EL (cell line): ENCODE measurements around the gene IRF7.

Source experiments
- DNase-seq: peaks from one replicate; pipeline ENCODE4 v3.0.0-alpha.2; 2016

Gene IRF7

GRCh38 chr11:620201-620600 lies 4.5 kb upstream of the IRF7 start:
- no peak for DNase-seq

DNA sequence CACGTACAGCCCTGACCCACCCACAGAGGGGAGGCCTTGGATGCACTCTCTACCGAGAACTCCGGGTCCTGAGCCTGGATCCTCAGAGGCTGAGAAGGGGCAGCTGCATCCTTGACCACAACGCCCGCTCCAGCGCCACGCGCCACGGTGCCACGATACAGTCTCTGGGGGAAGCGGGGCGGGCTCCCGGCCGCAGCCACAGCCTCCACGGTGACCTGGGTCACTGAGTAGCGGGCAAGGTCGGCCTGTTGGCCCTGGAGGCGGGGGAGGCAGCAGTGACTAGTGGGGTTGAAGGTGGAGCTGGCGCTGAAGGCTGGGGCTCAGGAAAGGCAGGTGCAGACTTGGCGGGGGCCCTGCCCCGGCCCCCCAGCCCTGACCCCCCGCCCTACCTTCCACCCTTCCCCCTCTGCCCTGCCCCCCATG lies 3.9 kb upstream of the IRF7 start:
- no peak for DNase-seq

GRCh38 chr11:618856-619627 lies 3.3 kb upstream of the IRF7 start:
- DNase-seq = no peak

GRCh38 chr11:617912-618682 lies 2.3 kb upstream of the IRF7 start:
- DNase-seq = no peak

- DNase-seq = no peak
Observed at GRCh38 chr11:617199-617911, 1.6 kb upstream of the IRF7 start.

DNA sequence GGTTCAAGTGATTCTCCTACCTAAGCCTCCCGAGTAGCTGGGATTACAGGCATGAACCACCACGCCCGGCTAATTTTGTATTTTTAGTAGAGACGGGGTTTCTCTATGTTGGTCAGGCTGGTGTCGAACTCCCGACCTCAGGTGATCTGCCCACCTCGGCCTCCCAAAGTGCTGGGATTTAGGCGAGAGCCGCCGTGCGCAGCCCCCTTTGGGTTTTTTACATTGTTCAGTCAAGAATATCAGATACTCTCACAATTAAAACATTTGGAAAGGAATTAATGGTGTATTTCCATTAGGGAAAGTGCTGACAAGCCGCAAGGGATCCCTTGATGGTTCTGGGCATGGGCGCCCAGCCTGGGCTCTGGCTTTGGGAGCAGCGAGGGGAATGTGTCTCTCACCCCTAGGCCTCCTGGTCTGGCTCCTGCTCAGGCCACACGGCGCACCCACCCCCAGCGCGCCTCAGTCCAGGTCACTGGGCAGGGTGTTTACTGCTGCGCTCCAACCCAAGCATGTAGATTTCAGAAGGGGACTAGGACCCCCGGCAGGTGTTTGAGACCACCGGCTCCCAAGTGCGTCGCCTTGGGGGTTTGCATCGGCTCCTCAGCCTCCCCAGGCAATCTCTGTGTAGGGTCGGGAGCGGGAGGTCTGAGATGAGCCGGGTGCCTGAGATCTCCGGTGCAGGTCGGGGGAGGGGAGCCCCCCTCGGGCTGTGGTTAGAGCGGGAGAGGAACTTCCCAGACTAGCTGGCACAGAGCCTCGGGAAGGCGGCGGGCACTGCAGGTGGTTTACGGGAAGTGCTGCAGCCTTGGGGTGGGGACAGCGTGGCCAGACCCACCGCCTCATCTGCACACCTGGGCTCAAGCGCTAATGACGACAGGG lies 809 bp upstream of the IRF7 start:
- no peak for DNase-seq

- peak; percentile 28 for DNase-seq
Observed at GRCh38 chr11:614623-615503, 887 bp downstream of the IRF7 start.

- peak; percentile 36 for DNase-seq
Observed at GRCh38 chr11:614021-614622, 1.6 kb downstream of the IRF7 start.

DNA sequence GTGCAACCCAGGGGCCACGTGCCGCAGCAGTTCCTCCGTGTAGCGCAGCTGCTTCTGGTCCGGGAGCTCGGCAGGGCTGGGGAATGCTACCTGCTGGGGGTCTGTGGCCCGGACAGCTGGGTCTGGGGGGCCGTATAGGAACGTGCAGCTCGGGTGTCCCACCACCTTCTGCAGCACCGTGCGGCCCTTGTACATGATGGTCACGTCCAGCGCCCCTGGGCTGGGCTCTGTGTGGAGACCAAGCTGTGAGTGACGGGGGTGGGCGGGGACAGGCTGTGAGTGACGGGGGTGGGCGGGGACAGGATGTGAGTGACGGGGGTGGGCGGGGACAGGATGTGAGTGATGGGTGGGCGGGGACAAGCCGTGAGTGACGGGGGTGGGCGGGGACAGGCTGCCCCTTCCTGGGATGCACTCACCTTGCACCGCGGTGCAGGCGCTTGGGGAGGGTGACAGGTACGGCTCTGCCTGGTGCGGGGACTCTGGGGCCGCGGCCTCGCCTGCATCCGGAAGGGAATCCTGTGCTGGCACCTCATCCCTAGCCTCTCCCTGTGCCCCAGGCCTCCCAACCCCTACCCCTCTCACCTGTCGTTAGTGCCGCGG lies 2.3 kb downstream of the IRF7 start:
- peak; percentile 60 for DNase-seq

GRCh38 chr11:612961-613300 lies 2.8 kb downstream of the IRF7 start:
- no peak for DNase-seq

GRCh38 chr11:612201-612960 lies 3.4 kb downstream of the IRF7 start:
- DNase-seq = peak; percentile 48

- no peak for DNase-seq
Observed at GRCh38 chr11:611001-611996, 4.5 kb downstream of the IRF7 start.

DNA sequence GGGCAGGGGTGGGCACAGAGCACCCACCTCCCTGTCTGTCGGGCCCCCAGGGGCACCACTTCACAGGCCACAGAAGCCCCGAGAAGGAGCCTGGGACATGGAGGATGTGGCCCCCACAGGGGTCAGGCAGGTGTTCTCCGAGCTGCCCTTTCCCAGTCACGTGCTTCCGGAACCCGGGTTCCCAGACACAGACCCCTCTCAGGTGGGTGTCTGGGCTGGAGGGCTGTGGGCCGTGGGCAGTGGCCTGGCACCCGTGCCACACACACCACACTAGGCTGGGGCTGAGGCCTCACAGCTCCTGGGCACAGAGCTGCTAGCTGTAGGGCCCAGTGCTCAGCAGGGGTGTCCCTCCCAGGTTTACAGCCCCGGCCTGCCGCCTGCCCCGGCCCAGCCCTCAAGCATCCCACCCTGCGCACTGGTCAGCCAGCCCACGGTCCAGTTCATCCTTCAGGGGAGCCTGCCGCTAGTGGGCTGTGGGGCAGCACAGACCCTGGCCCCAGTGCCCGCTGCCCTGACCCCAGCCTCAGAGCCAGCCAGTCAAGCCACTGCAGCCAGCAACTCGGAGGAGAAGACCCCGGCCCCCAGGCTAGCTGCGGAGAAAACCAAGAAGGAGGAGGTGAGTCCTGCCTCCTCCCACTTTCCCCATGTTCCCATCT lies 5.5 kb downstream of the IRF7 start:
- DNase-seq = no peak

DNA sequence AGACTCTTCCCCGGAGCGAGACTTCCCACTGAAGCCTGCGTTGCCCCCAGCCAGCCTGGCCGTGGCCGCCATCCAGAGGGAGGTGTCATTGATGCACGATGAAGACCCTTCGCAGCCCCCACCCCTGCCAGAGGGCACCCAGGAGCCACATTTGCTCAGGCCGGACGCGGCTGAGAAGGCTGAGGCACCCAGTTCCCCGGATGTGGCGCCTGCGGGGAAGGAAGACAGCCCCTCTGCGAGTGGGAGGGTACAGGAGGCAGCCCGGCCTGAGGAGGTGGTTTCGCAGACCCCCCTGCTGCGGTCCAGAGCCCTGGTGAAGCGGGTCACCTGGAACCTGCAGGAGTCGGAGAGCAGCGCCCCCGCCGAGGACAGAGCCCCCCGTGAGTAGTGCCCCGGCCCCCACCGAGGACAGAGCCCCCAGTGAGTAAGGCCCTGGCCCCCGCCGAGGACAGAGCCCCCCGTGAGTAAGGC lies 6.4 kb downstream of the IRF7 start:
- DNase-seq = no peak

- no peak for DNase-seq
Observed at GRCh38 chr11:608791-609251, 6.9 kb downstream of the IRF7 start.

- no peak for DNase-seq
Observed at GRCh38 chr11:607971-608659, 7.6 kb downstream of the IRF7 start.
